Transverse colon (tissue), 4 donors: ENCODE results near the gene LLCFC1. TPM values are rescaled to one million over a fixed set of nuclear protein-coding genes. Genes with fewer than 3 reads are reported as not detected.

Source experiments
- DNase-seq: peaks from one replicate; pipeline ENCODE4 v3.0.0-alpha.2; 2019
- H3K27ac ChIP-seq, 4 donors: fragments of 200-600 bp; sonication (generic); 2 replicates each; pipeline ENCODE4 v1.5.1; 2016 to 2018; ENCODE audit warnings: inconsistent platforms in 4 of 4
- H3K27me3 ChIP-seq: fragments of 200-600 bp; sonication (generic); 2 replicates; pipeline ENCODE4 v1.5.1; 2017; ENCODE audit warnings: inconsistent platforms
- H3K36me3 ChIP-seq, 4 donors: fragments of 200-600 bp; sonication (generic); 2 replicates each; pipeline ENCODE4 v1.5.1; 2017 to 2019; ENCODE audit warnings: inconsistent platforms in 4 of 4
- H3K4me1 ChIP-seq, 4 donors: fragments of 200-600 bp; sonication (generic); 2 replicates each; pipeline ENCODE4 v1.5.1; 2017 to 2020; ENCODE audit warnings: inconsistent platforms in 4 of 4
- H3K4me3 ChIP-seq, 4 donors: fragments of 200-600 bp; sonication (generic); 1 replicate in 1 of 4; 2 replicates in 3 of 4; pipeline versions ENCODE4 v1.5.1 to v1.6.1; 2017 to 2019; ENCODE audit warnings: inconsistent platforms in 4 of 4
- H3K9me3 ChIP-seq, 2 donors: fragments of 200-600 bp; sonication (generic); 2 replicates each; pipeline ENCODE4 v1.5.1; 2017 to 2019; ENCODE audit warnings: inconsistent platforms in 2 of 2
- CTCF ChIP-seq, 5 experiments: fragments of 200-600 bp in 3 of 5; fragments of 450-650 bp in 2 of 5; sonication (generic) in 3 of 5; IDR thresholded peaks; 1 replicate in 2 of 5; 2 replicates in 3 of 5; pipeline ENCODE4 v1.5.1; 2016 to 2017; ENCODE audit warnings: antibody characterized with exemption in 5 of 5, inconsistent platforms in 3 of 5, mild to moderate bottlenecking in 2 of 5, moderate library complexity in 1 of 5
- EP300 ChIP-seq: sonication (generic); formaldehyde crosslinking; IDR thresholded peaks from one replicate; pipeline ENCODE4 v1.6.1; 2017; ENCODE audit warnings: antibody characterized with exemption, low read depth
- POLR2A ChIP-seq: fragments of 450-650 bp; IDR thresholded peaks from one replicate; pipeline ENCODE4 v1.6.1; 2016; ENCODE audit warnings: antibody characterized with exemption, mild to moderate bottlenecking, moderate library complexity
- POLR2AphosphoS5 ChIP-seq, 3 donors: sonication (generic); formaldehyde crosslinking; IDR thresholded peaks; one replicate each; pipeline ENCODE4 v1.6.1; 2016; ENCODE audit warnings: antibody characterized with exemption in 3 of 3
- WGBS, 2 donors: methylation state at CpG; one replicate each; pipeline ENCODE4 v1.1.5; 2018; ENCODE audit warnings: low coverage in 1 of 2; 5-methylcytosine and 5-hydroxymethylcytosine counted together
- in situ Hi-C, 4 donors: fragments of 200-750 bp; cut with MboI; loops; one replicate each; pipeline versions ENCODE4 v1.15.0 to v1.15.1; 2017; ENCODE audit warnings: low sequenced_read_pairs in 3 of 4, low pct_ligation_motif_present in 1 of 4, low pct_unique_long_range_greater_than_20kb in 1 of 4
- intact Hi-C: fragments of 100-400 bp; cut with DNase I; formaldehyde crosslinking; loops from one replicate; pipeline ENCODE4 v1.15.1; 2023; ENCODE audit warnings: low total_unique reads
- total RNA-seq, 4 donors: library from RNA; depleted of rRNA; stranded (reverse); fragments of >200 nt; gene quantifications; one replicate each; pipeline ENCODE4 v1.1.0, GENCODE V29; 2016

The LLCFC1 gene
- total RNA-seq, 4 donors from 2014 or later: not detected

GRCh38 chr7:142916508-142916907 is 22.8 kb upstream of the LLCFC1 start:
- intact Hi-C loops: no loop called here
- 41 to 56% methylated on average over 1 to 2 of the region's 2 CpGs for WGBS, 2 donors
- Histone ChIP-seq H3K4me1 (no peaks in the 10 kb centered on the region), H3K4me3 (no peak overlapping the region), H3K27me3 (peaks cover 6% of the 10 kb centered on the region), H3K27ac (no peak overlapping the region), H3K36me3 (no peaks in the 10 kb centered on the region), H3K9me3 (no peaks in the 10 kb centered on the region)
- in situ Hi-C loops: no loop called here
- no peak for DNase-seq
- no peak for TF ChIP-seq POLR2AphosphoS5 (IDR thresholded peaks at IDR 0.05)
- TF ChIP-seq POLR2A: no peak
- no peak for TF ChIP-seq EP300
- TF ChIP-seq CTCF (IDR thresholded peaks at IDR 0.05): no peak

GRCh38 chr7:142917447-142917846 is 21.8 kb upstream of the LLCFC1 start:
- Histone ChIP-seq H3K9me3 (no peaks in the 10 kb centered on the region), H3K27ac (no peak overlapping the region), H3K4me1 (no peaks in the 10 kb centered on the region), H3K36me3 (no peaks in the 10 kb centered on the region), H3K27me3 (peaks cover 6% of the 10 kb centered on the region), H3K4me3 (no peak overlapping the region)
- WGBS, 2 donors: 76 to 80% methylated on average over 3 of the region's 3 CpGs
- DNase-seq: no peak
- intact Hi-C loops: no loop called here
- no peak for TF ChIP-seq EP300
- no peak for TF ChIP-seq POLR2A
- TF ChIP-seq CTCF (IDR thresholded peaks at IDR 0.05): no peak
- no peak for TF ChIP-seq POLR2AphosphoS5 (IDR thresholded peaks at IDR 0.05)
- in situ Hi-C loops: no loop called here

- no peak for DNase-seq
- H3K27ac ChIP-seq: no peak overlapping the region
- peaks cover 6% of the 10 kb centered on the region for H3K27me3 ChIP-seq
- H3K36me3 ChIP-seq: no peaks in the 10 kb centered on the region
- no peaks in the 10 kb centered on the region for H3K9me3 ChIP-seq
- in situ Hi-C loops (no loop called here), intact Hi-C loops (no loop called here)
- no peaks in the 10 kb centered on the region for H3K4me1 ChIP-seq
- no peak for TF ChIP-seq CTCF (IDR thresholded peaks at IDR 0.05)
- TF ChIP-seq POLR2AphosphoS5 (IDR thresholded peaks at IDR 0.05): no peak
- TF ChIP-seq POLR2A: no peak
- no peak for TF ChIP-seq EP300
- 73% methylated on average over 2 of the region's 2 CpGs; no CpG with 5 or more reads in 1 of the 2 donors for WGBS, 2 donors
- no peak overlapping the region for H3K4me3 ChIP-seq
These were observed 20.4 kb upstream of the LLCFC1 start for GRCh38 chr7:142918901-142919300.

- Histone ChIP-seq H3K27me3 (peaks cover 6% of the 10 kb centered on the region), H3K27ac (no peak overlapping the region), H3K36me3 (no peaks in the 10 kb centered on the region), H3K4me3 (no peak overlapping the region), H3K4me1 (no peaks in the 10 kb centered on the region), H3K9me3 (no peaks in the 10 kb centered on the region)
- intact Hi-C loops (no loop called here), in situ Hi-C loops (no loop called here)
- no peak for TF ChIP-seq POLR2A
- TF ChIP-seq CTCF (IDR thresholded peaks at IDR 0.05): no peak
- no peak for TF ChIP-seq EP300
- TF ChIP-seq POLR2AphosphoS5 (IDR thresholded peaks at IDR 0.05): no peak
- WGBS, 2 donors: 90 to 92% methylated on average over 2 to 3 of the region's 3 CpGs
- DNase-seq: no peak
These were observed 19.6 kb upstream of the LLCFC1 start for GRCh38 chr7:142919656-142920055.
